Esophagus squamous epithelium (tissue), 5 donors: Measurements from ENCODE around the gene FBLIM1. TPM values are rescaled to one million over a fixed set of nuclear protein-coding genes. Genes with fewer than 3 reads are reported as not detected.
"Not testable (repeated sequence)": the region's sequence is repeated elsewhere in the genome, so short reads cannot be mapped to it uniquely, and the experiment has no call there.

Source experiments
- DNase-seq: peaks from one replicate; lab custom pipeline; 2025; lab: John Stamatoyannopoulos, UW
- H3K27ac ChIP-seq, 4 donors: fragments of 200-600 bp; sonication (generic); one replicate each; pipeline ENCODE4 v1.5.1; 2016 to 2019; ENCODE audit warnings: mild to moderate bottlenecking in 1 of 4
- H3K27me3 ChIP-seq, 4 donors: fragments of 200-600 bp; sonication (generic); 1 replicate in 3 of 4; 2 replicates in 1 of 4; pipeline versions ENCODE4 v1.5.1 to v1.6.0; 2017 to 2021; ENCODE audit warnings: antibody characterized with exemption in 1 of 4
- H3K36me3 ChIP-seq, 3 donors: fragments of 200-600 bp; sonication (generic); one replicate each; pipeline ENCODE4 v1.5.1; 2016 to 2019
- H3K4me1 ChIP-seq, 3 donors: fragments of 200-600 bp; sonication (generic); one replicate each; pipeline ENCODE4 v1.5.1; 2017 to 2019
- H3K4me3 ChIP-seq, 4 donors: fragments of 200-600 bp; sonication (generic); 1 replicate in 3 of 4; 2 replicates in 1 of 4; pipeline ENCODE4 v1.5.1; 2016 to 2019; ENCODE audit warnings: mild to moderate bottlenecking in 2 of 4, moderate library complexity in 1 of 4
- H3K9me3 ChIP-seq, 3 donors: fragments of 200-600 bp; sonication (generic); one replicate each; pipeline ENCODE4 v1.5.1; 2016 to 2019
- CTCF ChIP-seq, 6 experiments: fragments of 450-650 bp in 4 of 6; fragments of 200-600 bp in 2 of 6; sonication (generic) in 2 of 6; IDR thresholded peaks; one replicate each; pipeline ENCODE4 v1.5.1; 2016 to 2019; ENCODE audit warnings: antibody characterized with exemption in 6 of 6, mild to moderate bottlenecking in 4 of 6, moderate library complexity in 4 of 6
- POLR2A ChIP-seq, 4 donors: fragments of 450-650 bp; IDR thresholded peaks; one replicate each; pipeline ENCODE4 v1.6.1; 2017; ENCODE audit warnings: antibody characterized with exemption in 4 of 4, mild to moderate bottlenecking in 4 of 4, moderate library complexity in 3 of 4
- WGBS, 2 donors: methylation state at CpG; one replicate each; pipeline ENCODE4 v1.1.5; 2018; 5-methylcytosine and 5-hydroxymethylcytosine counted together
- intact Hi-C: fragments of 100-400 bp; cut with DNase I; formaldehyde crosslinking; loops from one replicate; pipeline ENCODE4 v1.15.0; 2022
- total RNA-seq, 4 donors: library from RNA; depleted of rRNA; stranded (reverse); fragments of >200 nt; gene quantifications; one replicate each; pipeline ENCODE4 v1.1.0, GENCODE V29; 2016
- donor health status: DM: yes; HTN: yes; CAD: no.

FBLIM1 gene
- total RNA-seq, 4 donors from 2014 or later = 28.2 to 46.0 (median 29.4) TPM

GRCh38 chr1:15803380-15803779 is 44.8 kb downstream of the FBLIM1 start:
- H3K27ac ChIP-seq = no peak overlapping the region
- no peaks in the 10 kb centered on the region for H3K9me3 ChIP-seq
- no peak for DNase-seq
- H3K27me3 ChIP-seq = no peaks in the 10 kb centered on the region
- H3K4me1 ChIP-seq = peaks cover 22 to 33% (median 29%) of the 10 kb centered on the region in 3 donors
- TF ChIP-seq CTCF (IDR thresholded peaks at IDR 0.05) = peak in 4 of 6 experiments; percentile 24 to 43 (median 38)
- no peak for TF ChIP-seq POLR2A (IDR thresholded peaks at IDR 0.05)
- 47 to 48% methylated on average over 4 of the region's 4 CpGs for WGBS, 2 donors
- intact Hi-C loops = no loop called here
- H3K36me3 ChIP-seq = no peaks in the 10 kb centered on the region
- H3K4me3 ChIP-seq = no peak overlapping the region

GRCh38 chr1:15804060-15804459 is 45.5 kb downstream of the FBLIM1 start:
- intact Hi-C loops = no loop called here
- H3K27ac ChIP-seq = no peak overlapping the region
- no peaks in the 10 kb centered on the region for H3K9me3 ChIP-seq
- TF ChIP-seq POLR2A (IDR thresholded peaks at IDR 0.05) (no peak), CTCF (IDR thresholded peaks at IDR 0.05) (no peak)
- 81 to 87% methylated on average over 8 of the region's 8 CpGs for WGBS, 2 donors
- H3K4me1 ChIP-seq = peaks cover 22 to 33% (median 22%) of the 10 kb centered on the region in 3 donors
- H3K36me3 ChIP-seq = no peaks in the 10 kb centered on the region
- no peak for DNase-seq
- H3K4me3 ChIP-seq = no peak overlapping the region
- H3K27me3 ChIP-seq = no peaks in the 10 kb centered on the region

GRCh38 chr1:15807121-15807520 is 48.5 kb downstream of the FBLIM1 start:
- H3K4me3 ChIP-seq = no peak overlapping the region
- H3K9me3 ChIP-seq = no peaks in the 10 kb centered on the region
- no peak for DNase-seq
- no peak overlapping the region for H3K27ac ChIP-seq
- H3K36me3 ChIP-seq = no peaks in the 10 kb centered on the region
- intact Hi-C loops = no loop called here
- TF ChIP-seq CTCF (IDR thresholded peaks at IDR 0.05) (no peak), POLR2A (IDR thresholded peaks at IDR 0.05) (no peak)
- WGBS, 2 donors = 84 to 88% methylated on average over 10 of the region's 10 CpGs
- H3K27me3 ChIP-seq = no peaks in the 10 kb centered on the region
- peaks cover 0 to 8% (median 0%) of the 10 kb centered on the region in 3 donors for H3K4me1 ChIP-seq

GRCh38 chr1:15807549-15807948 is 49.0 kb downstream of the FBLIM1 start, which contains the start of gene UQCRHL:
Gene UQCRHL, minus strand, starts transcription at chr1:15807649. Its CDS starts 0 bp downstream, at chr1:15807649.
- WGBS, 2 donors = 88 to 97% methylated on average over 7 to 10 of the region's 11 CpGs
- intact Hi-C loops = not testable (repeated sequence)

GRCh38 chr1:15808955-15809354 is 50.4 kb downstream of the FBLIM1 start:
- 75 to 88% methylated on average over 1 of the region's 1 CpG for WGBS, 2 donors

More at GRCh38 chr1:15807549-15807948, 49.0 kb downstream of the FBLIM1 start, which contains the start of gene UQCRHL:
- not testable (repeated sequence) for H3K27me3 ChIP-seq, H3K9me3 ChIP-seq, H3K36me3 ChIP-seq, H3K4me1 ChIP-seq, H3K27ac ChIP-seq, DNase-seq, H3K4me3 ChIP-seq

More at GRCh38 chr1:15808955-15809354, 50.4 kb downstream of the FBLIM1 start:
- intact Hi-C loops = no loop called here
- Histone ChIP-seq H3K27ac (no peak overlapping the region), H3K36me3 (no peaks in the 10 kb centered on the region), H3K4me1 (peaks cover 0 to 8% (median 0%) of the 10 kb centered on the region in 3 donors), H3K27me3 (no peaks in the 10 kb centered on the region), H3K4me3 (no peak overlapping the region), H3K9me3 (no peaks in the 10 kb centered on the region)
- DNase-seq = no peak
- TF ChIP-seq CTCF (IDR thresholded peaks at IDR 0.05) (no peak), POLR2A (IDR thresholded peaks at IDR 0.05) (no peak)
